Adrenal gland (tissue), 5 donors: Measurements from ENCODE around the gene ARID5A.

Source experiments
- CTCF ChIP-seq, 6 experiments: fragments of 450-650 bp in 4 of 6; fragments of 200-600 bp in 2 of 6; sonication (generic) in 1 of 6; IDR thresholded peaks; 1 replicate in 5 of 6; 2 replicates in 1 of 6; pipeline versions ENCODE4 v1.5.1 to v1.8.0; 2016 to 2021; ENCODE audit warnings: antibody characterized with exemption in 6 of 6, mild to moderate bottlenecking in 2 of 6, moderate library complexity in 1 of 6
- POLR2A ChIP-seq, 2 donors: fragments of 450-650 bp; IDR thresholded peaks; one replicate each; pipeline ENCODE4 v1.6.1; 2017; ENCODE audit warnings: antibody characterized with exemption in 2 of 2, mild to moderate bottlenecking in 2 of 2, moderate library complexity in 1 of 2
- donor health status: DM: no; HTN: no; CAD: no.

- no peak for TF ChIP-seq CTCF (IDR thresholded peaks at IDR 0.05)
- no peak for TF ChIP-seq POLR2A (IDR thresholded peaks at IDR 0.05)
These were observed 30.3 kb upstream of the ARID5A start for GRCh38 chr2:96506016-96506906.
